Measurements from ENCODE around the gene SYT8. TPM values are rescaled to one million over a fixed set of nuclear protein-coding genes. Genes with fewer than 3 reads are reported as not detected.

Gene SYT8
- total and polyA plus RNA-seq, 2 of the 8 experiments (the other 6 are each of a cell fraction or from before 2014, with no cell fraction given): not detected

- TF ChIP-seq SIN3A (conservative IDR thresholded peaks at IDR 0.05 in 1 of 2, IDR thresholded peaks at IDR 0.05 in 1 of 2; ENCODE audit: low read depth in 1 of 2, low read length in 2 of 2) (no peak), JUN (IDR thresholded peaks at IDR 0.05; ENCODE audit: low read depth, low read length) (no peak), SP2 (IDR thresholded peaks at IDR 0.05; ENCODE audit: low read length) (no peak)
Measured at GRCh38 chr11:1815311-1815710, 19.5 kb upstream of the SYT8 start (continued).
